Stimulated activated CD4-positive, alpha-beta T cell treated with anti-CD3 and anti-CD28 coated beads, Interleukin-1b, Interleukin-23, amount 100 ng/mL, for 1 hour (primary cell): ENCODE data around the gene C1QA.
"Not testable (repeated sequence)": the region's sequence is repeated elsewhere in the genome, so short reads cannot be mapped to it uniquely, and the experiment has no call there.

ENCODE experiments used
- DNase-seq, 2 donors: peaks; one replicate each; pipeline ENCODE4 v3.0.0-alpha.2; 2020; ENCODE audit warnings: low read depth in 2 of 2

Gene C1QA

DNA sequence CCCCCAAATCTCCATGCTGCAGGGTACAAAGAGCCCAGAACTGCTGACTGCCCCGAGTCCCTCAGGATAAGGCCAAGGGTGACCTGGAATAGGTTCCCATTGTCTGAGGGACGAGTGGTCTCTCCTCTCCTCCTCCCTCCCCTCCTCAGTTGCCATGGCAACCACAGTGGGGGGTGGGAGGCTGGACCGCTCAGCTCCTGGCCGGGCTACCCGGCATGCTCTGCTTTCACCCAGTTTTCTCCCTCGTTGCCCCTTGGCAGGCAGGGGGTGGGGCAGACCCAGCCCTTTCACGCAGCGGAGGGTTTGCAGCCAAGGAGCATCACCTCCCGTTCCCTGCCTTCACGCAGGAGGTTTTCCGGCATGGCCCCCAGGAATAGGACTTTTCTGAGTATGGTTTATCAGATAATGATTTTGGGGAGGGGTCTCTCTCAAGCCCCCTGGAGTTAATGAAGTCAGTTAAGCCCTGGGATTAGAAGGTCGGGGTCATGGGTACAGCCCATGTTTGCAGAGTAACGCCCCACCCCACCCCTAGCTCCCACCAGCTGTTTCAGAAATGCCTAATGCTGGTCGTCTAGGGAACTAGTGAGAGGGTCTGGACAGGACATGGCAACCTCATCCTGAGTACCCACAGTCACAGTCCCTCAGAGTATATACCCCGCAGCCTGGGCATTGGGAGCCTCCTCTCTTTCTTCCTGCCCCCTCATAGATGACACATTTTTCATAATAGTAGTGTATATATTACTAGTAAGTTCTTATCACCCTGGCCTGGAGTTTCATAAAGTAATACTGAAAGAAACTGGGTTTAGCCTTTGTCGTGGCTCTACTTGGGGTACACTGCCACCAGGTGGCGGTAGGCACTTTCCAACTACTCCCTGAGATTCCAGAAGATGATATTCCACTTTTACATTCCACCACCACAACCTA lies 37.3 kb downstream of the C1QA start:
- DNase-seq: no peak

GRCh38 chr1:22674410-22674749 lies 38.0 kb downstream of the C1QA start:
- DNase-seq: no peak

- not testable (repeated sequence) for DNase-seq
These were observed 39.7 kb downstream of the C1QA start for GRCh38 chr1:22676151-22676550.

- no peak for DNase-seq
These were observed 40.6 kb downstream of the C1QA start for GRCh38 chr1:22676916-22677583.

DNA sequence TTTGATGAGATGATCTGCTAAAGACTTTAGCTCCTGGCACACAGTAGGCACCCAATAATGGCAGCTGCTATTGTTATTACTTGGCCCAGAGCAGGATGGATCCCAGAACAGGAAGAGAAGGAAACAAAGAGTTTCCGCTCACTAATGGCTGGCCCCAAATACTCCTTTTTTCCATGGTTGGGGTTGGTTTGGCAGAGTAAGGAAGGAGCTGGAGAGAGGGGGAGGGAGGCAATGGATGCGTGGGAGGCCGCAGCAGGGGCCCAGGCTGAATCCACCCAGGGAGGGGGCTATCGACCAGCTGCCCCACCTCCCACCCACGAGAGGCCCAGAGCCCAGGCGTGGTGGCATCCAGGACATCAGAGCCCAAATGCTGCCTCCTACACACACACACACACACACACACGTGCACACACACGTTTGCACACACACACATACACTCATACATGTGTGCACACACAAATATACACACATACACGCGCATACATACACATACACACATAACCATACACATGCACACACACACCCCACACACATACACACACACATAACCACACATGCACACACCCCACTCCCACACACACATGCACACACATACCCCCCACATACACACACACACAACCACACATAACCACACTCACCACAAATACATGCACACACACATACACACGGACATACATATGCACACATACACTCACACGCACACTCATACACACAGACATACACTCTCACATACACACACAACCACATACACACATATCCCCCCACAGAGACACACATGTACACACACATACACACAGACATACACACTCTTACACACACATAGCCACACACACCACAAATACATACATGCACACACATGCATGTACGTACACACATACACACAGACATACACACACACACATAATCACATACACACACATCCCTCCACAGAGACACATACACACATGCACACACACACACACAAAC lies 41.8 kb downstream of the C1QA start:
- no peak for DNase-seq

- DNase-seq: no peak
These were observed 44.3 kb downstream of the C1QA start for GRCh38 chr1:22680726-22681125.

- no peak for DNase-seq
These were observed 45.3 kb downstream of the C1QA start for GRCh38 chr1:22681556-22682276.

DNA sequence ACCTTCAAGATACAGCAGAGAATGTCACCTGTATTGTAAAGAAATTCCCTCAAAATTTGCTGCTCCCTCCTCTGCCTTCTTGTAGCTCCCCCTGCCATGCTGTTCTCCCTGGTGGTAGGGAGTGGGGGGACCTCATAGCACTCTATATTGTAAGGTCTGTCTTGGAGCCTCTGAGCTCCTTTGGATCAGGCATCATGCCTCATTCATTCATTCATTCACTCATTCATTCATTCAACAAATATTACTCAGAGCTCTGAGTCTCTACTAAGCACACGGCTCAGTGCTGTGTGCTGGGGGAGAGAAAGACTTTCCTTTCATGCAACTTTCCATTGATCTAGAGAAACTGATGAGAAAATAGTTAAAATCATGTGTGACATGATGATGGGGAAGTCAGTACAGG lies 47.1 kb downstream of the C1QA start:
- no peak for DNase-seq

GRCh38 chr1:22685591-22686059 lies 49.2 kb downstream of the C1QA start:
- no peak for DNase-seq

DNA sequence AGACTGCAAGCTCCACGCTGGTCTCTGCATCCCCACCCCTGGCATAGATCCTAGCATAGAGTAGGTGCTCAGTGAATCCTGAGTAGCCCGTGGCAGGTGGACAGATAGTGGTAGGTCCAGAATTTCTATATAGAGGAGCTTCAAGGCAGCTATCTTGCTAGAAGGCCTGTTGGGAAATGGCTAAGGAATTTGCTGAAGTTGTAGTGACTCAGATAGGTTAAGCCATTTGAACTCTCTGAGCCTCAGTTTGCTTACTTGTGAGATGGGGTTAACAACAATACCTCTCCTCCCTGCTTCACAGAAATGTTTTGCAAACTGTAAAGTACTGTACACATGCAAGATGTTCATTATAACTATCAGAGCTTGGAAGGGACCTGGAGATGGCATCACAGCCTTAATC lies 50.8 kb downstream of the C1QA start:
- DNase-seq: no peak

- DNase-seq: no peak
These were observed 52.0 kb downstream of the C1QA start for GRCh38 chr1:22688466-22688865.
